Gastroesophageal sphincter (tissue), 3 donors: ENCODE measurements around the gene FBXO42.

ENCODE experiments used
- POLR2A ChIP-seq, 2 donors: fragments of 450-650 bp; IDR thresholded peaks; one replicate each; pipeline ENCODE4 v1.6.1; 2017; ENCODE audit warnings: antibody characterized with exemption in 2 of 2, mild to moderate bottlenecking in 2 of 2, moderate library complexity in 1 of 2
- POLR2AphosphoS5 ChIP-seq: sonication (generic); formaldehyde crosslinking; IDR thresholded peaks from one replicate; pipeline ENCODE4 v1.6.1; 2017; ENCODE audit warnings: antibody characterized with exemption
- TF ChIP-seq, protein P1 (sequence below), 4 experiments: fragments of 200-600 bp in 2 of 4; fragments of 450-650 bp in 2 of 4; sonication (generic) in 1 of 4; IDR thresholded peaks; one replicate each; pipeline ENCODE4 v1.5.1; 2017 to 2019; ENCODE audit warnings: antibody characterized with exemption in 4 of 4, mild to moderate bottlenecking in 2 of 4, moderate library complexity in 2 of 4

DNA sequence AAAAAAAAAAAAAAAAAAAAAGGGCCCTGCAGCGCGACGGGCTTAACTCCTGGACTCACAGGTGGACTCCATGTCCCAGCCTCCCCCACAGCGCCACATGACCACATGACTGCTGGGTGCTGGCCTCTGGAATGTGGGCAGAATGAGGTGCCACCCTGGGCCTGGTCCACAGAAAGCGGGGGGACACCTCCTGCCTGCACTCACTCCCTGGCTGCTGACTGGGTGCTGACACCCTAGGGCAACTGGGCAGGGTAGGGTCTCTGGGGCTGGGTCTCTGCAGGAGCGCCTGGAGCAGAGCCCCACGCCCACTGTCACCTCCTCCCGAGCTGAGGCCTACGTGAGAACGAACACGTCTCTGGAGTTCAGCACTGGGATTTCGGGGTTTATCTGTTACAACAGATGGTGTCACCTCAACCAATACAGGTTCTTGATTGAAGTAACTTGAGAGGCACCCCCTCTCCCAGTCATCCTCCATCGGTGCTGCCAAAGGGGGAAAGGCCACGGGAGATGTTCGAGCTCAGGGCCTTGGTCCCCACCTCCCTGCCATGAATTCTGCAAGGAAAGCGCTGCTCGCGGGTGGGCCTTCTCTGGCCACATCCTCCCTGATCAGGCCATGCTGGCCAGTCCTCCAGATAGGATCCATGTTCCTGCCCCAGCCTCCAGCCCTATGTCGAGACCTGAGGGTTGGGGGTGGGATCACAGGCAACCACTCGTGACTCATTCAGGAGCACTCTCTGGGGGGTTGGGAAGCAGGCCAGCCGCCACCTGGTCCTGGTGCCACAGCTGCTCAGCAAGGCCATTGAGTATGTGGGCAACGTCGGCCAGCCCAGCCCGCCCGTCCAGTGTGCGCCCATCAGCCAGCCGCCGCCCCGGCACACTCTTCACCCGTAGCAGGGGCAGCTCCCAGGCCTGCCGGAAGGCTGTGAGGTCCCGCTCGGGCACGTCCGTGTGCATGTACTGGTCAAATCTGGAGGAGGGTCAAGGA is 120.7 kb downstream of the FBXO42 start:
- TF ChIP-seq, protein P1, sequence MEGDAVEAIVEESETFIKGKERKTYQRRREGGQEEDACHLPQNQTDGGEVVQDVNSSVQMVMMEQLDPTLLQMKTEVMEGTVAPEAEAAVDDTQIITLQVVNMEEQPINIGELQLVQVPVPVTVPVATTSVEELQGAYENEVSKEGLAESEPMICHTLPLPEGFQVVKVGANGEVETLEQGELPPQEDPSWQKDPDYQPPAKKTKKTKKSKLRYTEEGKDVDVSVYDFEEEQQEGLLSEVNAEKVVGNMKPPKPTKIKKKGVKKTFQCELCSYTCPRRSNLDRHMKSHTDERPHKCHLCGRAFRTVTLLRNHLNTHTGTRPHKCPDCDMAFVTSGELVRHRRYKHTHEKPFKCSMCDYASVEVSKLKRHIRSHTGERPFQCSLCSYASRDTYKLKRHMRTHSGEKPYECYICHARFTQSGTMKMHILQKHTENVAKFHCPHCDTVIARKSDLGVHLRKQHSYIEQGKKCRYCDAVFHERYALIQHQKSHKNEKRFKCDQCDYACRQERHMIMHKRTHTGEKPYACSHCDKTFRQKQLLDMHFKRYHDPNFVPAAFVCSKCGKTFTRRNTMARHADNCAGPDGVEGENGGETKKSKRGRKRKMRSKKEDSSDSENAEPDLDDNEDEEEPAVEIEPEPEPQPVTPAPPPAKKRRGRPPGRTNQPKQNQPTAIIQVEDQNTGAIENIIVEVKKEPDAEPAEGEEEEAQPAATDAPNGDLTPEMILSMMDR (IDR thresholded peaks at IDR 0.05) = no peak
- TF ChIP-seq POLR2A (IDR thresholded peaks at IDR 0.05) = no peak
- TF ChIP-seq POLR2AphosphoS5 = no peak
